Sigmoid colon (tissue), 4 donors: ENCODE data around the gene MPEG1.

Experiments used
- POLR2A ChIP-seq, 2 donors: fragments of 450-650 bp; IDR thresholded peaks; one replicate each; pipeline ENCODE4 v1.6.1; 2016; ENCODE audit warnings: antibody characterized with exemption in 2 of 2, mild to moderate bottlenecking in 2 of 2, moderate library complexity in 2 of 2
- POLR2AphosphoS5 ChIP-seq, 4 donors: sonication (generic); formaldehyde crosslinking; IDR thresholded peaks; one replicate each; pipeline ENCODE4 v1.6.1; 2017; ENCODE audit warnings: antibody characterized with exemption in 4 of 4

DNA sequence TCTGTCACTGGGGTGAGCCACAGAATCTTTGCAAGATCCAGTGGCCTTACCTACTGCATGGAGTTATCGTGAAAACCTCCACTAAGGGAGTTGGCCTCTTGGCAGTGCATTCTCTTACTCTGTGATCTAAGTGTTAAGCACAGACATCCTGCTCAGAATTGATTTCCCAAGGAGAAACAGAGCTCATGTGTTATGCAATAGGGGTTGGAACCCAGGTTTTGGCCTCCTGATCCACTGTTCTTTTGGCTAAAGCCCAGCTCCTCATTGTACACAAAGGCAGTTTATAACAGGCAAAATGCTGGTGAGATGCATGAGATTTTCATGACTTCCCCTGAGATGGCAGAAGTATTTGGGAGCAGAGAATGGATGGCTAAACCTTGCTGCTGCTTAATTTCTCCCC, 29.0 kb downstream of the MPEG1 start:
- TF ChIP-seq POLR2AphosphoS5 (IDR thresholded peaks at IDR 0.05) (peak in 1 of 4 donors; percentile 31), POLR2A (IDR thresholded peaks at IDR 0.05) (no peak)
